Measurements from ENCODE around the gene LY6G5C.

The LY6G5C gene

GRCh38 chr6:31680226-31681134 lies at the start of gene LY6G5C:
TSS of gene LY6G5C (minus strand) at chr6:31681067. CDS start at chr6:31680373, 694 bp downstream.
- DNase-seq (ENCODE audit: low read depth): peak; percentile 56

GRCh38 chr6:31729979-31730630 lies 49.2 kb upstream of the LY6G5C start:
- peak; percentile 64 for DNase-seq (ENCODE audit: low read depth)

- DNase-seq (ENCODE audit: low read depth): peak; percentile 74
Observed at GRCh38 chr6:31729515-31729978, 48.7 kb upstream of the LY6G5C start.

GRCh38 chr6:31728767-31729514 lies 48.1 kb upstream of the LY6G5C start, which contains the start of gene DDAH2:
TSS of gene DDAH2 (minus strand) at chr6:31729299. CDS start at chr6:31729161, 138 bp downstream.
- DNase-seq (ENCODE audit: low read depth): no peak

GRCh38 chr6:31727717-31728671 lies 47.1 kb upstream of the LY6G5C start:
- no peak for DNase-seq (ENCODE audit: low read depth)

GRCh38 chr6:31727034-31727716 lies 46.3 kb upstream of the LY6G5C start:
- DNase-seq (ENCODE audit: low read depth): no peak

- DNase-seq (ENCODE audit: low read depth): no peak
Observed at GRCh38 chr6:31725502-31726350, 44.9 kb upstream of the LY6G5C start.

- no peak for DNase-seq (ENCODE audit: low read depth)
Observed at GRCh38 chr6:31723980-31724691, 43.3 kb upstream of the LY6G5C start.

GRCh38 chr6:31723245-31723979 lies 42.5 kb upstream of the LY6G5C start, which contains the start of gene MPIG6B:
TSS of gene MPIG6B (plus strand) at chr6:31723373. CDS start at chr6:31723384, 11 bp downstream.
- DNase-seq (ENCODE audit: low read depth): no peak

GRCh38 chr6:31722173-31722572 lies 41.3 kb upstream of the LY6G5C start:
- no peak for DNase-seq (ENCODE audit: low read depth)

GRCh38 chr6:31721351-31722020 lies 40.6 kb upstream of the LY6G5C start, which contains the start of gene LY6G6C:
TSS of gene LY6G6C (minus strand) at chr6:31721746. CDS start at chr6:31721679, 67 bp downstream.
- DNase-seq (ENCODE audit: low read depth): no peak

GRCh38 chr6:31720196-31720770 lies 39.4 kb upstream of the LY6G5C start:
- no peak for DNase-seq (ENCODE audit: low read depth)

- no peak for DNase-seq (ENCODE audit: low read depth)
Observed at GRCh38 chr6:31719001-31719400, 38.1 kb upstream of the LY6G5C start.

GRCh38 chr6:31718265-31718664 lies 37.4 kb upstream of the LY6G5C start:
- DNase-seq (ENCODE audit: low read depth): no peak

GRCh38 chr6:31717499-31718222 lies 36.8 kb upstream of the LY6G5C start:
- no peak for DNase-seq (ENCODE audit: low read depth)
